KOPT-K1 (cell line): ENCODE measurements around the gene GALNT17.
"Not testable (repeated sequence)": the region's sequence is repeated elsewhere in the genome, so short reads cannot be mapped to it uniquely, and the experiment has no call there.

Source experiments
- H3K27ac ChIP-seq: fragments of 200-600 bp; sonication (generic); 2 replicates; pipeline ENCODE4 v1.5.1; 2016; ENCODE audit warnings: antibody characterized with exemption, mild to moderate bottlenecking, low read depth, low read length; ENCODE audit not compliant: poor library complexity, severe bottlenecking
- H3K36me3 ChIP-seq: fragments of 200-600 bp; sonication (generic); 2 replicates; pipeline ENCODE4 v1.5.1; 2017; ENCODE audit warnings: antibody characterized with exemption, mild to moderate bottlenecking, low read length, moderate library complexity; ENCODE audit not compliant: insufficient read depth
- H3K9me3 ChIP-seq: fragments of 200-600 bp; sonication (generic); 2 replicates; pipeline ENCODE4 v1.5.1; 2017; ENCODE audit warnings: antibody characterized with exemption, low read length, mild to moderate bottlenecking; ENCODE audit not compliant: insufficient read depth, poor library complexity, severe bottlenecking

GALNT17 gene

GRCh38 chr7:71707041-71707440, 575.1 kb downstream of the GALNT17 start:
- no peaks in the 10 kb centered on the region for H3K9me3 ChIP-seq
- no peaks in the 10 kb centered on the region for H3K36me3 ChIP-seq
- H3K27ac ChIP-seq = no peak overlapping the region

- Histone ChIP-seq H3K36me3 (no peaks in the 10 kb centered on the region), H3K9me3 (no peaks in the 10 kb centered on the region), H3K27ac (no peak overlapping the region)
Measured at GRCh38 chr7:71708710-71709109, 576.8 kb downstream of the GALNT17 start.

GRCh38 chr7:71710442-71710841, 578.5 kb downstream of the GALNT17 start:
- Histone ChIP-seq H3K27ac (no peak overlapping the region), H3K9me3 (no peaks in the 10 kb centered on the region), H3K36me3 (no peaks in the 10 kb centered on the region)

GRCh38 chr7:71712653-71713180, 580.8 kb downstream of the GALNT17 start:
- Histone ChIP-seq H3K36me3 (no peaks in the 10 kb centered on the region), H3K9me3 (no peaks in the 10 kb centered on the region), H3K27ac (no peak overlapping the region)

DNA sequence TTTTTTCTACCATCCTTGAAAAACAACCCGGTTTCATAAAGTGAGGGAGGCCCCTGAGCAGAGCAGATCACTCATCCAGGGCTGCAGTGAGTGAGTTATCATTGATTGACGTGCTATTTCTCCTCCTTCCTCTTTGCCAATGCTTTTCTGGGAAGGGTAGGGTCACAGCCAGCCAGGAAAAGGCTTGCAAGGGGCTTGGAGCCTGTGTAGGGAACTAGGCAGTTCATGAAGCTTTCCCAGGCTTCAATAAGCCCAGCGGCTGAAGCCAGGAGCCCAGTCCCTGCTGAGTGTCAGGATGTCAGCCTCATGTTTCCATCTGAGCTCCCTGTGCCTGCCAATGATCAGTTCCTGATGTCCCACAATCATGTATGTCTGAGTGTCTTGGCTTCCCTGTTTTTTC, 584.7 kb downstream of the GALNT17 start:
- H3K27ac ChIP-seq = no peak overlapping the region
- no peaks in the 10 kb centered on the region for H3K9me3 ChIP-seq
- H3K36me3 ChIP-seq = no peaks in the 10 kb centered on the region

DNA sequence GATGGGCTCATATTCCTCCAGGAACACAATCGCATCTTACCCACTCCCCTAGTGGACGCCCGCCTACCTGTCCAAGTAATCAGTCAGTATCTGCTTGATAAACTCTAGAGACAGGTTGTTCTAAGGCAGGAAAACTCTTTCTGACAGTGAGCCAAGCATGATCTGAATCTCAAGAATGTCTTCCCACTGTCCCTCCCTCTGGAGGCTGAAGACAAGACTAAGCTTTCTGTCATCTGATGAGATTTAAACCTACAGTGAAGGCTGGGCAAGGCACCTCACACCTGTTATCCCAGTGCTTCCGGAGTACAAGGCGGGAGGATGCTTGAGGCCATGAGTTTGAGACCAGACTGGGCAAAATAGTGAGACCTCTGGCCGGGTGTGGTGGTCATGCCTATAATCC, 586.6 kb downstream of the GALNT17 start:
- no peaks in the 10 kb centered on the region for H3K36me3 ChIP-seq
- no peaks in the 10 kb centered on the region for H3K9me3 ChIP-seq
- H3K27ac ChIP-seq = no peak overlapping the region

DNA sequence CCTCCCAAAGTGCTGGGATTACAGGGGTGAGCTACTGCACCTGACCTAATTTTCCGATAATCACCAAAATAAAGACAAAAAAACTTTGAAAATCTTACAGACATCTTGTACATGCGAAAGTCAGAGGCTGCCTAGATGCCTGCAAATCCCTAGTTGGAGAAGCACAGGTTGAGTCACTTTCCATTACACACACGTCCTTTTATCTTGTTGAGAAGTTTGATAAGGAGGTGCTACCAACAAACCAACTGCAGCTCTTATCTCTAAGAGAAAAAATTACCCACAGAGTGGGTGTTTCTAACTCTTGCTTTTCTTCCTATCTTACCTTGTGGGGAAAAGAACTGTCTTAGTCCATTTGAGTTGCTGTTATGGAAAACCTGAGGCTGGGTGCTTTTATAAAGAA, 589.8 kb downstream of the GALNT17 start:
- Histone ChIP-seq H3K36me3 (no peaks in the 10 kb centered on the region), H3K27ac (no peak overlapping the region), H3K9me3 (no peaks in the 10 kb centered on the region)

GRCh38 chr7:71723859-71724258, 591.9 kb downstream of the GALNT17 start:
- H3K36me3 ChIP-seq = no peaks in the 10 kb centered on the region
- H3K27ac ChIP-seq = no peak overlapping the region
- H3K9me3 ChIP-seq = no peaks in the 10 kb centered on the region

- Histone ChIP-seq H3K27ac (no peak overlapping the region), H3K36me3 (no peaks in the 10 kb centered on the region), H3K9me3 (no peaks in the 10 kb centered on the region)
Measured at GRCh38 chr7:71727347-71727746, 595.4 kb downstream of the GALNT17 start.

- Histone ChIP-seq H3K9me3 (no peaks in the 10 kb centered on the region), H3K36me3 (no peaks in the 10 kb centered on the region)
Measured at GRCh38 chr7:71731740-71732139, 599.8 kb downstream of the GALNT17 start.

GRCh38 chr7:71733107-71733870, 601.3 kb downstream of the GALNT17 start:
- Histone ChIP-seq H3K27ac (no peak overlapping the region), H3K9me3 (no peaks in the 10 kb centered on the region), H3K36me3 (no peaks in the 10 kb centered on the region)

More at GRCh38 chr7:71731740-71732139, 599.8 kb downstream of the GALNT17 start:
- H3K27ac ChIP-seq = no peak overlapping the region

DNA sequence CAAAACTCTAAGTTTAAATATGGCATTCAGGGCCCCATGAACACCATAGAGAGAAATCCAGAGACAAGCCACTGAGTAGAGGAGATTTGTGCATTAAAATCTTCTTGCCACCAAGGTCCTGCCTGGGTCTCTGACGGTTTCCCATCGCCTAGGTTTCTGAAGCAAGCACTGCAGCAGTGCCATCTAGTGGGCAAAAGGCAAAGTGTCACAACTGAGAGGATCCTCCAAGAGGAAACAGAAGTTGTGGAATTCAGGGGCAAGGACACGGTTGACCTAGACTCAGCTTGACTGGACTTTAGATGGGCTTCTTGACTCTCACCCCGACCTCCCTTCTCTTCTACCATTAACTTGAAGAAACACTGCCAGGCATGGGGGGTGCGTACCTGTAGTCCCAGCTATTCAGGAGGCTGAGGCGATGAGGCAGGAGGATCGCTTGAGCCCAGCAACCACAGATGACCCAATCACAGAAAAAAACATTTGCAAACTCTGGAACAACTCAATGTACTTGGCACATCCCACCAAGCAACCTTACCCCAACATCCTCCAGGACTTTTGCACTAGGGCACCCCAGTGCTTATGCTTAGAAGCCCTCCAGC, 604.1 kb downstream of the GALNT17 start:
- no peak overlapping the region for H3K27ac ChIP-seq
- H3K9me3 ChIP-seq = no peaks in the 10 kb centered on the region
- no peaks in the 10 kb centered on the region for H3K36me3 ChIP-seq

GRCh38 chr7:71737931-71738540, 606.1 kb downstream of the GALNT17 start:
- H3K9me3 ChIP-seq, H3K36me3 ChIP-seq, H3K27ac ChIP-seq: not testable (repeated sequence)

DNA sequence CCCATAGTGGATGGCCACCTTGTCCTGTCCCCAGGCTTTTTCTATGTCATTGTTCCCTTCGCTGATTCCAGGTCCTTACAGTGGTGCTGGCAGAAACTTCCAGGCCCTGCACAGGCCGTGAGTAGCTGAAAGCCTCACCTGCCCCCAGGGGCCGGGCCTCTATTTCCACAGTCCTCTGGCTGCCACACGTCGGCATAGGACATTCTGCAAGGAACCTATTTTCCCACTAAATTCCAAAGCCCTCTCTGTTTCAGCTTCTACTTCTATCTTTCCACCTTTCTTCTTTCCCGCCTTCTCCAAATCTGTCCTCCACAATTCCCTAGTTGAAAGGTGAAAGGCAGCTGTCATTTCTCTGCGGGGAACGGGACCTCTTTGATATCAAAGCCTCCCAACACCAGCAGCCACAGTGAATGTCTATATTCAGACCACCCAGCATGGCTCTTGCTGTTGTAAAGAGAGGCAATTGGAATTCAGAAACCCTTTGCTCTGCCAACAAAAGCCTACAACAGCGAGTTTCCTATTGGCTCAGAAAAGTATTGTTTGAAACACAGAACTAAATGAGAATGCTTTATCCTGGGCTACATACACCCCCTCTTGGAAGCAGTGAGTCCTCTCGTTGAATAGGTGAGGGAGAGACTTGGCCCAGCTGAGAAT, 607.7 kb downstream of the GALNT17 start:
- Histone ChIP-seq H3K36me3 (no peaks in the 10 kb centered on the region), H3K9me3 (no peaks in the 10 kb centered on the region), H3K27ac (no peak overlapping the region)

DNA sequence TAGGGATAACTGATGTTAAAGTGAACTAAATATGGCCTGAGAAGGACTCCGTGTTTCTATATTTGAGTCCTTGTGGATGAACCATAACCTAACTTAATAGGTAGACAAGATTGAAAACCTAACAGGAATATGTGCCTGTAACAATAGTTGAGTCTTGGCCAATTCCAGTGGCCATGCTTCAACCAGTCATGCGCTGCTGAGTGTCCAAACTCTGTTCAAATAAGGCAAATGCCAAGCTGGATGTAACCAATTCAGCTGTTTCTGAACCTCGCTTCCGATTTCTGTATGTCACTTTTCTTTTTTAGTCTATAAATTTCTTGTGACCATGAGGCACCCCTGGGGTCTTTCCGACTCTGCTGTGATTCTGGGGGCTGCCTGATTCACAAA, 608.2 kb downstream of the GALNT17 start:
- Histone ChIP-seq H3K9me3 (no peaks in the 10 kb centered on the region), H3K27ac (no peak overlapping the region), H3K36me3 (no peaks in the 10 kb centered on the region)
